ENCODE data around the gene OR3A3.

DNA sequence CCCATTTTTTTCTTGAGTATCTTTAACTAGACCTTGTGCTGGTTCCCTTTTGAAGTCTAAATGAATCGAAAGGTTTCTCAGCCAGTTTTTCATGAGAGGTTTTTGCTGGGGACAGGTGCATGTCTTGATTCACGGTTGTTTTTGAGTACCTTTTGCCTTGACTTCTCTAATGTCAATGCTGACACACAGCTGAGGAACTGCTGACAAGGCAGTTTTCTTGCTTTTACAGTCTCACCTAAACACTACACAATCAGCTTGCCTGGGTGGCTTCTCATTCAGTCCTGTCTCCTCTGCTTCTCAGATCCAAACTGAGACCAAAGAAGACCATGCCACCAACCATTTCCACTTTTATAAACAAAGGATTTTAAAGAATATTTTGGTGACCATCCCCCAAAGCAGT, 7.1 kb downstream of the OR3A3 start:
- TF ChIP-seq SUZ12 (IDR thresholded peaks at IDR 0.05; ENCODE audit: extremely low read depth, insufficient read depth, insufficient read length), result no peak
- TF ChIP-seq YY1 (IDR thresholded peaks at IDR 0.05; ENCODE audit: insufficient read depth, insufficient read length), result no peak

All from NT2/D1 (cell line).